Liver (tissue), 9 donors: ENCODE measurements around the gene QKI. TPM values are rescaled to one million over a fixed set of nuclear protein-coding genes. Genes with fewer than 3 reads are reported as not detected.
A peak's percentile ranks its signal among the peaks of the same experiment; 100 is the strongest.

Experiments used
- DNase-seq: peaks from one replicate; pipeline ENCODE4 v3.0.0-alpha.2; 2017; ENCODE audit warnings: low spot score
- H3K27ac ChIP-seq, 2 donors: one replicate each; pipeline ENCODE4 v1.7.0; 2013; ENCODE audit warnings: inconsistent platforms in 2 of 2, low read length in 2 of 2, control low read depth in 1 of 2, low read depth in 1 of 2, mild to moderate bottlenecking in 1 of 2
- H3K27me3 ChIP-seq, 4 donors: one replicate each; pipeline versions ENCODE4 v1.6.1 to v1.7.0; 2013; ENCODE audit warnings: low read length in 3 of 4, inconsistent platforms in 1 of 4, mild to moderate bottlenecking in 1 of 4, moderate library complexity in 1 of 4; ENCODE audit not compliant: control insufficient read depth in 4 of 4, insufficient read depth in 4 of 4
- H3K36me3 ChIP-seq, 4 donors: one replicate each; pipeline versions ENCODE4 v1.6.1 to v1.7.0; 2013; ENCODE audit warnings: low read length in 3 of 4, mild to moderate bottlenecking in 3 of 4, low read depth in 1 of 4, moderate library complexity in 1 of 4; ENCODE audit not compliant: control insufficient read depth in 4 of 4, insufficient read depth in 3 of 4
- H3K4me1 ChIP-seq, 4 donors: one replicate each; pipeline versions ENCODE4 v1.6.1 to v1.7.0; 2013; ENCODE audit warnings: low read length in 3 of 4, mild to moderate bottlenecking in 3 of 4, moderate library complexity in 1 of 4; ENCODE audit not compliant: control insufficient read depth in 4 of 4, insufficient read depth in 4 of 4
- H3K4me3 ChIP-seq, 3 donors: one replicate each; pipeline versions ENCODE4 v1.6.1 to v1.7.0; 2013; ENCODE audit warnings: low read length in 3 of 3, control low read depth in 1 of 3, low read depth in 1 of 3, mild to moderate bottlenecking in 1 of 3
- H3K9ac ChIP-seq, 2 donors: one replicate each; pipeline ENCODE4 v1.7.0; 2013; ENCODE audit warnings: low read length in 2 of 2, mild to moderate bottlenecking in 2 of 2, moderate library complexity in 2 of 2, control low read depth in 1 of 2, low read depth in 1 of 2
- H3K9me3 ChIP-seq, 4 donors: one replicate each; pipeline versions ENCODE4 v1.6.1 to v1.7.0; 2013; ENCODE audit warnings: low read length in 3 of 4; ENCODE audit not compliant: control insufficient read depth in 4 of 4
- ATF3 ChIP-seq: IDR thresholded peaks from 2 replicates; pipeline ENCODE4 v1.6.1; 2016; ENCODE audit warnings: antibody characterized with exemption
- CTCF ChIP-seq: fragments of 150-350 bp; IDR thresholded peaks from 2 replicates; pipeline ENCODE4 v1.5.1; 2017; ENCODE audit warnings: improper control_type of control experiment, low read depth, low read length; ENCODE audit not compliant: missing input control
- EGR1 ChIP-seq, 2 donors: IDR thresholded peaks; 2 replicates each; pipeline ENCODE4 v1.6.1; 2016 to 2018; ENCODE audit warnings: antibody characterized with exemption in 2 of 2, low read depth in 2 of 2
- FOXA1 ChIP-seq: IDR thresholded peaks from 2 replicates; pipeline ENCODE4 v1.6.1; 2016; ENCODE audit warnings: antibody characterized with exemption
- FOXA2 ChIP-seq: IDR thresholded peaks from 2 replicates; pipeline ENCODE4 v1.6.1; 2016; ENCODE audit warnings: antibody characterized with exemption
- GABPA ChIP-seq, 2 donors: IDR thresholded peaks in 1 of 2; conservative IDR thresholded peaks in 1 of 2; 2 replicates each; pipeline ENCODE4 v1.6.1; 2016; ENCODE audit warnings: antibody characterized with exemption in 2 of 2, mild to moderate bottlenecking in 1 of 2, moderate library complexity in 1 of 2
- HNF4A ChIP-seq, 2 donors: conservative IDR thresholded peaks; 2 replicates each; pipeline ENCODE4 v1.6.1; 2016; ENCODE audit warnings: antibody characterized with exemption in 2 of 2, mild to moderate bottlenecking in 2 of 2
- HNF4G ChIP-seq: IDR thresholded peaks from 2 replicates; pipeline ENCODE4 v1.6.1; 2016; ENCODE audit warnings: antibody characterized with exemption
- JUND ChIP-seq, 2 donors: IDR thresholded peaks; 2 replicates each; pipeline ENCODE4 v1.6.1; 2016; ENCODE audit warnings: antibody characterized with exemption in 2 of 2
- MAX ChIP-seq: IDR thresholded peaks from 2 replicates; pipeline ENCODE4 v1.6.1; 2016; ENCODE audit warnings: antibody characterized with exemption
- NR2F2 ChIP-seq: IDR thresholded peaks from 2 replicates; pipeline ENCODE4 v1.6.1; 2016; ENCODE audit warnings: antibody characterized with exemption
- RAD21 ChIP-seq, 2 donors: IDR thresholded peaks; 2 replicates each; pipeline ENCODE4 v1.6.1; 2016; ENCODE audit warnings: antibody characterized with exemption in 2 of 2, mild to moderate bottlenecking in 2 of 2
- REST ChIP-seq: IDR thresholded peaks from 2 replicates; pipeline ENCODE4 v1.6.1; 2016; ENCODE audit warnings: antibody characterized with exemption, mild to moderate bottlenecking
- RXRA ChIP-seq, 2 donors: IDR thresholded peaks; 2 replicates each; pipeline ENCODE4 v1.6.1; 2017 to 2018; ENCODE audit warnings: antibody characterized with exemption in 2 of 2, mild to moderate bottlenecking in 1 of 2
- SP1 ChIP-seq: IDR thresholded peaks from 2 replicates; pipeline ENCODE4 v1.6.1; 2018; ENCODE audit warnings: antibody characterized with exemption, mild to moderate bottlenecking
- TAF1 ChIP-seq: conservative IDR thresholded peaks from 2 replicates; pipeline ENCODE4 v1.6.1; 2016; ENCODE audit warnings: antibody characterized with exemption, mild to moderate bottlenecking
- YY1 ChIP-seq: IDR thresholded peaks from 2 replicates; pipeline ENCODE4 v1.6.1; 2016; ENCODE audit warnings: antibody characterized with exemption, mild to moderate bottlenecking
- ZBTB33 ChIP-seq: IDR thresholded peaks from 2 replicates; pipeline ENCODE4 v1.6.1; 2016; ENCODE audit warnings: antibody characterized with exemption
- WGBS: extraction: QIAGEN DNeasy Blood & Tissue Kit; methylation state at CpG from one replicate; pipeline ENCODE4 v1.1.7; 2013; 5-methylcytosine and 5-hydroxymethylcytosine counted together
- polyA plus RNA-seq, 2 donors: library from polyadenylated mRNA; stranded (reverse) in 1 of 2; unstranded in 1 of 2; fragments of 200-250 nt in 1 of 2; fragments of >200 nt in 1 of 2; fragmentation: Nextera tagmentation in 1 of 2; extraction: Ambion mirVana in 1 of 2; gene quantifications; one replicate each; pipeline versions ENCODE4 v1.2.1 to v1.2.3, GENCODE V29; 2013 to 2015
- total RNA-seq, 2 donors: library from RNA; depleted of rRNA; stranded (reverse); fragments of >200 nt; gene quantifications; one replicate each; pipeline ENCODE4 v1.2.3, GENCODE V29; 2014
- donor health status: healthy.
- donor health status: healthy.
- donor health status: healthy.
- donor health status: healthy.
- donor health status: healthy.

The QKI gene
- total and polyA plus RNA-seq, 4 donors = 22.7 to 97.0 (median 56.3) TPM

GRCh38 chr6:163513570-163514166, 99.2 kb downstream of the QKI start:
- H3K27me3 ChIP-seq = no peaks in the 10 kb centered on the region
- H3K4me3 ChIP-seq = no peak overlapping the region
- WGBS = 95% methylated on average over 2 of the region's 2 CpGs
- H3K9me3 ChIP-seq = no peaks in the 10 kb centered on the region
- DNase-seq = no peak
- H3K27ac ChIP-seq = no peak overlapping the region
- H3K9ac ChIP-seq = no peak overlapping the region
- H3K36me3 ChIP-seq = no peaks in the 10 kb centered on the region
- TF ChIP-seq MAX (no peak), GABPA (IDR thresholded peaks at IDR 0.05 in 1 of 2, conservative IDR thresholded peaks at IDR 0.05 in 1 of 2) (no peak), CTCF (no peak), HNF4G (peak; percentile 56), HNF4A (conservative IDR thresholded peaks at IDR 0.05) (peak; percentile 58 to 79), ATF3 (peak; percentile 14), RXRA (IDR thresholded peaks at IDR 0.05) (peak; percentile 38 to 76), JUND (IDR thresholded peaks at IDR 0.05) (no peak), YY1 (no peak), SP1 (peak; percentile 37), TAF1 (no peak), RAD21 (IDR thresholded peaks at IDR 0.05) (peak in 1 of 2 donors; percentile 19)
- H3K4me1 ChIP-seq = peaks cover 0 to 5% (median 3%) of the 10 kb centered on the region in 4 donors

- Histone ChIP-seq H3K27ac (no peak overlapping the region), H3K4me1 (peaks cover 1 to 6% (median 3%) of the 10 kb centered on the region in 4 donors), H3K27me3 (no peaks in the 10 kb centered on the region), H3K9ac (no peak overlapping the region), H3K36me3 (no peaks in the 10 kb centered on the region), H3K9me3 (no peaks in the 10 kb centered on the region), H3K4me3 (no peak overlapping the region)
- no peak for DNase-seq
- no peak for TF ChIP-seq ATF3
- no peak for TF ChIP-seq EGR1 (IDR thresholded peaks at IDR 0.05; ENCODE audit: low read depth in 2 of 2)
- TF ChIP-seq SP1 = no peak
- TF ChIP-seq TAF1 = no peak
- no peak for TF ChIP-seq JUND (IDR thresholded peaks at IDR 0.05)
- no peak for TF ChIP-seq MAX
- TF ChIP-seq GABPA (IDR thresholded peaks at IDR 0.05 in 1 of 2, conservative IDR thresholded peaks at IDR 0.05 in 1 of 2) = no peak
- no peak for TF ChIP-seq HNF4A (conservative IDR thresholded peaks at IDR 0.05)
- TF ChIP-seq HNF4G = no peak
- no peak for TF ChIP-seq RAD21 (IDR thresholded peaks at IDR 0.05)
- TF ChIP-seq FOXA2 = no peak
- no peak for TF ChIP-seq NR2F2
- TF ChIP-seq ZBTB33 = no peak
- TF ChIP-seq YY1 = no peak
- TF ChIP-seq FOXA1 = no peak
- no peak for TF ChIP-seq CTCF
- no peak for TF ChIP-seq RXRA (IDR thresholded peaks at IDR 0.05)
- no peak for TF ChIP-seq REST
These were observed 102.4 kb downstream of the QKI start for GRCh38 chr6:163516908-163517307.
